ENCODE results near the gene CDK11A. TPM values are rescaled to one million over a fixed set of nuclear protein-coding genes. Genes with fewer than 3 reads are reported as not detected.
"Not testable (repeated sequence)": the region's sequence is repeated elsewhere in the genome, so short reads cannot be mapped to it uniquely, and the experiment has no call there.

Gene CDK11A
- total and polyA plus RNA-seq, 4 donors = 26.3 to 56.3 (median 52.9) TPM

GRCh38 chr1:1697358-1698183, 26.6 kb downstream of the CDK11A start:
- H3K4me3 ChIP-seq (ENCODE audit: low read length in 2 of 2); ATAC-seq (ENCODE audit: low FRiP score); H3K4me1 ChIP-seq (ENCODE audit: control insufficient read depth in 1 of 2, insufficient read depth in 2 of 2, low read length in 2 of 2); H3K27ac ChIP-seq (ENCODE audit: low read depth in 1 of 2, low read length in 2 of 2); H3K27me3 ChIP-seq (ENCODE audit: control insufficient read depth in 1 of 2, insufficient read depth in 2 of 2, low read length in 1 of 2); H3K9me3 ChIP-seq (ENCODE audit: control insufficient read depth, low read length); intact Hi-C loops (cut with DNase I); H3K36me3 ChIP-seq (ENCODE audit: control insufficient read depth in 1 of 2, insufficient read depth in 2 of 2, low read length in 1 of 2): not testable (repeated sequence)
- 72 to 77% methylated on average over 17 to 21 of the region's 26 CpGs for WGBS, 2 donors
- DNase-seq = peak in 1 of 2 donors; percentile 66

GRCh38 chr1:1696431-1697357, 27.5 kb downstream of the CDK11A start:
- intact Hi-C loops (cut with DNase I); ATAC-seq (ENCODE audit: low FRiP score); H3K36me3 ChIP-seq (ENCODE audit: control insufficient read depth in 1 of 2, insufficient read depth in 2 of 2, low read length in 1 of 2); H3K4me3 ChIP-seq (ENCODE audit: low read length in 2 of 2); H3K9me3 ChIP-seq (ENCODE audit: control insufficient read depth, low read length); H3K4me1 ChIP-seq (ENCODE audit: control insufficient read depth in 1 of 2, insufficient read depth in 2 of 2, low read length in 2 of 2); H3K27ac ChIP-seq (ENCODE audit: low read depth in 1 of 2, low read length in 2 of 2); H3K27me3 ChIP-seq (ENCODE audit: control insufficient read depth in 1 of 2, insufficient read depth in 2 of 2, low read length in 1 of 2): not testable (repeated sequence)
- 91 to 92% methylated on average over 13 to 20 of the region's 23 CpGs for WGBS, 2 donors
- peak in 1 of 2 donors; percentile 47 for DNase-seq

GRCh38 chr1:1692714-1693647, 31.2 kb downstream of the CDK11A start, which contains the start of gene SLC35E2B:
Gene SLC35E2B (minus strand): TSS chr1:1692795. CDS start chr1:1676699, 16,096 bp downstream.
- peak within 1 kb of the TSS in 1 of 2 donors; percentile 59 for H3K4me3 ChIP-seq (ENCODE audit: low read length in 2 of 2)
- H3K27me3 ChIP-seq (ENCODE audit: control insufficient read depth in 1 of 2, insufficient read depth in 2 of 2, low read length in 1 of 2); H3K4me1 ChIP-seq (ENCODE audit: control insufficient read depth in 1 of 2, insufficient read depth in 2 of 2, low read length in 2 of 2); H3K9me3 ChIP-seq (ENCODE audit: control insufficient read depth, low read length); H3K36me3 ChIP-seq (ENCODE audit: control insufficient read depth in 1 of 2, insufficient read depth in 2 of 2, low read length in 1 of 2); intact Hi-C loops (cut with DNase I): not testable (repeated sequence)
- ATAC-seq (ENCODE audit: low FRiP score) (peak; percentile 97), DNase-seq (peak; percentile 94 to 97)
- whole genome bisulfite sequencing, 2 donors = 0% methylated on average over 19 to 60 of the region's 98 CpGs
- peak within 1 kb of the TSS in 1 of 2 donors; percentile 70 for H3K27ac ChIP-seq (ENCODE audit: low read depth in 1 of 2, low read length in 2 of 2)

- 0% methylated on average over 17 to 32 of the region's 45 CpGs for WGBS, 2 donors
- H3K4me1 ChIP-seq (ENCODE audit: control insufficient read depth in 1 of 2, insufficient read depth in 2 of 2, low read length in 2 of 2); H3K9me3 ChIP-seq (ENCODE audit: control insufficient read depth, low read length); H3K27me3 ChIP-seq (ENCODE audit: control insufficient read depth in 1 of 2, insufficient read depth in 2 of 2, low read length in 1 of 2); H3K36me3 ChIP-seq (ENCODE audit: control insufficient read depth in 1 of 2, insufficient read depth in 2 of 2, low read length in 1 of 2); intact Hi-C loops (cut with DNase I): not testable (repeated sequence)
- Histone ChIP-seq H3K4me3 (ENCODE audit: low read length in 2 of 2) (peak overlapping the region in 1 of 2 donors; percentile 59), H3K27ac (ENCODE audit: low read depth in 1 of 2, low read length in 2 of 2) (peak overlapping the region in 1 of 2 donors; percentile 70)
- ATAC-seq (ENCODE audit: low FRiP score) = peak; percentile 92
- peak; percentile 78 to 85 for DNase-seq
Measured at GRCh38 chr1:1692324-1692713, 31.8 kb downstream of the CDK11A start.

- H3K27me3 ChIP-seq (ENCODE audit: control insufficient read depth in 1 of 2, insufficient read depth in 2 of 2, low read length in 1 of 2); H3K27ac ChIP-seq (ENCODE audit: low read depth in 1 of 2, low read length in 2 of 2); ATAC-seq (ENCODE audit: low FRiP score); intact Hi-C loops (cut with DNase I); H3K4me3 ChIP-seq (ENCODE audit: low read length in 2 of 2); H3K9me3 ChIP-seq (ENCODE audit: control insufficient read depth, low read length); H3K4me1 ChIP-seq (ENCODE audit: control insufficient read depth in 1 of 2, insufficient read depth in 2 of 2, low read length in 2 of 2); H3K36me3 ChIP-seq (ENCODE audit: control insufficient read depth in 1 of 2, insufficient read depth in 2 of 2, low read length in 1 of 2): not testable (repeated sequence)
- 0 to 5% methylated on average over 2 to 4 of the region's 16 CpGs for WGBS, 2 donors
- DNase-seq = peak; percentile 10 to 15
Measured at GRCh38 chr1:1691443-1691842, 32.7 kb downstream of the CDK11A start.

GRCh38 chr1:1689526-1689925, 34.6 kb downstream of the CDK11A start:
- H3K4me3 ChIP-seq (ENCODE audit: low read length in 2 of 2); intact Hi-C loops (cut with DNase I); ATAC-seq (ENCODE audit: low FRiP score); DNase-seq; H3K27ac ChIP-seq (ENCODE audit: low read depth in 1 of 2, low read length in 2 of 2); H3K27me3 ChIP-seq (ENCODE audit: control insufficient read depth in 1 of 2, insufficient read depth in 2 of 2, low read length in 1 of 2); H3K36me3 ChIP-seq (ENCODE audit: control insufficient read depth in 1 of 2, insufficient read depth in 2 of 2, low read length in 1 of 2); H3K9me3 ChIP-seq (ENCODE audit: control insufficient read depth, low read length); H3K4me1 ChIP-seq (ENCODE audit: control insufficient read depth in 1 of 2, insufficient read depth in 2 of 2, low read length in 2 of 2): not testable (repeated sequence)
- WGBS, 2 donors = 84 to 88% methylated on average over 4 to 7 of the region's 7 CpGs

GRCh38 chr1:1687846-1688245, 36.3 kb downstream of the CDK11A start:
- Histone ChIP-seq H3K4me3 (ENCODE audit: low read length in 2 of 2) (no peak overlapping the region), H3K4me1 (ENCODE audit: control insufficient read depth in 1 of 2, insufficient read depth in 2 of 2, low read length in 2 of 2) (no peaks in the 10 kb centered on the region), H3K36me3 (ENCODE audit: control insufficient read depth in 1 of 2, insufficient read depth in 2 of 2, low read length in 1 of 2) (no peaks in the 10 kb centered on the region), H3K27me3 (ENCODE audit: control insufficient read depth in 1 of 2, insufficient read depth in 2 of 2, low read length in 1 of 2) (no peaks in the 10 kb centered on the region), H3K27ac (ENCODE audit: low read depth in 1 of 2, low read length in 2 of 2) (no peak overlapping the region), H3K9me3 (ENCODE audit: control insufficient read depth, low read length) (no peaks in the 10 kb centered on the region)
- ATAC-seq (ENCODE audit: low FRiP score) (no peak), DNase-seq (peak in 1 of 2 donors; percentile 10)
- WGBS, 2 donors = 93 to 97% methylated on average over 9 of the region's 9 CpGs
- intact Hi-C loops (cut with DNase I) = no loop called here

Data from aorta (tissue), 5 donors.